PC-3 (cell line): Measurements from ENCODE around the gene KEL. TPM values are rescaled to one million over a fixed set of nuclear protein-coding genes. Genes with fewer than 3 reads are reported as not detected.

Experiments used
- ATAC-seq: fragments of 200-7000 bp; cut with Tn5 transposase; 2 replicates; pipeline ENCODE4 v1.9.1; 2020; ENCODE audit warnings: mild to moderate bottlenecking, moderate library complexity
- BruUV-seq: library from RNA; stranded (reverse); fragments of 400-500 nt; replicated peaks from 2 replicates; lab custom pipeline; 2021; lab: Mats Ljungman, UMichigan
- CTCF ChIA-PET: fragments of 300-600 bp; sonication (Branson Sonifier 250); formaldehyde crosslinking; loops from one replicate; lab custom pipeline; 2022; ENCODE audit warnings: antibody characterized with exemption; lab: Charles Lee
- POLR2A ChIA-PET: fragments of 300-600 bp; sonication (Branson Sonifier 250); formaldehyde crosslinking; loops from one replicate; lab custom pipeline; 2022; ENCODE audit warnings: antibody characterized with exemption; ENCODE audit not compliant: unreplicated experiment; lab: Charles Lee
- DNase-seq: peaks from one replicate; pipeline ENCODE4 v3.0.0-alpha.2; 2015
- H2AFZ ChIP-seq: fragments of 300-600 bp; sonication (generic); 2 replicates; pipeline ENCODE4 v1.6.0; 2016; ENCODE audit warnings: antibody characterized with exemption, low read length
- H3F3A ChIP-seq: fragments of 300-600 bp; sonication (generic); one replicate; pipeline ENCODE4 v1.6.0; 2017; ENCODE audit warnings: antibody characterized with exemption, low read length, control low read depth, mild to moderate bottlenecking; ENCODE audit not compliant: unreplicated experiment
- H3K27ac ChIP-seq: fragments of 300-600 bp; sonication (generic); 2 replicates; pipeline ENCODE4 v1.5.1; 2016; ENCODE audit warnings: mild to moderate bottlenecking, low read length
- H3K27me3 ChIP-seq: fragments of 300-600 bp; sonication (generic); 2 replicates; pipeline ENCODE4 v1.6.1; 2016; ENCODE audit warnings: low read length, mixed read lengths
- H3K36me3 ChIP-seq: fragments of 300-600 bp; sonication (generic); 2 replicates; pipeline ENCODE4 v1.6.1; 2016; ENCODE audit warnings: low read depth, mixed run types, low read length, mixed read lengths
- H3K4me1 ChIP-seq: fragments of 300-600 bp; sonication (generic); 2 replicates; pipeline ENCODE4 v1.5.1; 2016; ENCODE audit warnings: low read length; ENCODE audit not compliant: insufficient read depth
- H3K4me2 ChIP-seq: fragments of 300-600 bp; sonication (generic); 2 replicates; pipeline ENCODE4 v1.6.0; 2016; ENCODE audit warnings: low read length
- H3K4me3 ChIP-seq: fragments of 300-600 bp; sonication (generic); 2 replicates; pipeline ENCODE4 v1.5.1; 2016; ENCODE audit warnings: mild to moderate bottlenecking, low read length, mixed read lengths
- H3K79me2 ChIP-seq: fragments of 300-600 bp; sonication (generic); 2 replicates; pipeline ENCODE4 v1.6.1; 2017; ENCODE audit warnings: low read length, mixed read lengths
- H3K9ac ChIP-seq: fragments of 300-600 bp; sonication (generic); 2 replicates; pipeline ENCODE4 v1.6.0; 2016; ENCODE audit warnings: mild to moderate bottlenecking, low read length
- H3K9me2 ChIP-seq: fragments of 300-600 bp; sonication (generic); replicated peaks from 2 replicates; pipeline ENCODE4 v1.6.1; 2016; ENCODE audit warnings: mixed run types, low read length, mixed read lengths
- H3K9me3 ChIP-seq: fragments of 300-600 bp; sonication (generic); 2 replicates; pipeline ENCODE4 v1.6.1; 2016; ENCODE audit warnings: low read length, mixed read lengths
- H4K20me1 ChIP-seq: fragments of 300-600 bp; sonication (generic); 2 replicates; pipeline ENCODE4 v1.6.1; 2016; ENCODE audit warnings: low read length, mixed read lengths
- EZH2 ChIP-seq: fragments of 300-600 bp; sonication (generic); IDR thresholded peaks from one replicate; pipeline ENCODE4 v1.6.1; 2017; ENCODE audit warnings: antibody characterized with exemption, mild to moderate bottlenecking, low read length; ENCODE audit not compliant: unreplicated experiment
- EZH2phosphoT487 ChIP-seq: fragments of 300-600 bp; sonication (generic); IDR thresholded peaks from 2 replicates; pipeline ENCODE4 v1.6.1; 2018; ENCODE audit warnings: mild to moderate bottlenecking, antibody characterized with exemption, low read length, borderline replicate concordance
- intact Hi-C: fragments of 100-400 bp; cut with micrococcal nuclease; formaldehyde crosslinking; loops from 2 replicates; pipeline ENCODE4 v1.9.0; 2023
- total RNA-seq: library from RNA; depleted of rRNA; stranded (reverse); fragments of >200 nt; gene quantifications from 2 replicates; pipeline ENCODE4 v1.2.3, GENCODE V29; 2014
- TF ChIP-seq, protein P1 (sequence below): fragments of 300-600 bp; sonication (generic); conservative IDR thresholded peaks from 2 replicates; pipeline ENCODE4 v1.5.1; 2017; ENCODE audit warnings: antibody characterized with exemption, low read depth, mild to moderate bottlenecking, low read length

KEL gene
- total RNA-seq, 1 experiment from 2014 or later = 0.18 TPM

DNA sequence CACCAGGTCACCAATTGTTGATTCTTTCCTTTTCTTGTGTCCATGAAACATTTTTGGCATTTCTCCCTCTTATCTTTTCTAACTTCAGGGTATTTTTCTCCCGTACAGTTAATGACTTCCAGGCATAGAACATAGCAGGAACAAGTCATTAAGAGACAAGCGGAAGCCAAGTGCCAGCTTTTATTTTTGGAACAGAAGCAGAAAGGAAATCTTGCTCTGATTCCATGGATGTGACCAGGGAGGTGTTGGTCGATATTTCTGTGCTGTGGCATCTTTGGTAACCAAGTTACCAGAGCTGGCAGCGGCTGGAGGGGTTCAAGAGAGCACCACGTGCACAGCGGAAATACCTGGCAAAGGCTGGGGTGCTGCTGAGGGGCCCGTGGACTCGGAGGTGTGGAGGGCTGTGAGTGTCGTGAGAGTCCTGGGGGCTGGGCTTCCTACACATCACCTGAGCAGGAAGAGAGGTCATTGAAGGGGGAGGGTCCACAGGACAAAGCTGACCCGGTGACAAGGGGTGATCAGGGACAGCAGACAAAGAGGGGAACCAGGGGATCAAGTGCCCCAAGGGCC is 21.1 kb downstream of the KEL start:
- CTCF ChIA-PET = no interaction called here

DNA sequence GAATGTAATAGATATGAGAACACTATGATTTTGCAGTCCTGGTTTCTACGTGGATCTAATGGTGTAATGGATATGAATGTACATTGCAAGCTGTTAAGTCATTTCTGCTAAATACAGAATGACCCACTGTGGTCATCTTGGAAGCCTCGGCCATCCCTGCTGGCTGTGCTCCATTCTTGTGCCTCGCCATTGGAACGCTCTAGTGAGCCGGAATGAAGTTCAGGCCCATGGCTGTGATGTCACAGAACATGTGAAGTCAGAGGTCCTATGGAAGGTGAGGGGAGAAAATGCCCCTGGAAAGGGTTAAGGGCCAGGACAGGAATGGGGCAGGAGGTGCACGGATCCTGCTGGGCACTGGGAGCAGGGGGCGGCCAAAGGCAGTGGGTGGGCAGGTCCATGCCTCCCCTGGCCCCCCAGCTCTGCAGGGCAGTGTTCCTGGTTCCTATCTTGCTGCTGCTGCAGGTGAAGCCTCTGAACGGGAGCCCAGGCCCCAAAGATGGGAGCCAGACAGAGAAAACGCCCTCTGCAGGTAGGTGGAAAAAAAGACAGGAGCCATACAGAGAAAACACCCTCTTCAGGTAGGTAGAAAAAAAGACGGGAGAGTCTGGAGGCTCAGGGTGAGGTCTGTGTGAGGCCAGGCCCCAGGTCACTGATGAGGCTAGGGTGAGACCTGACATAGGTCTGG is 22.8 kb downstream of the KEL start, which contains the start of gene LLCFC1:
LLCFC1 (plus strand) TSS at position 259 of the 685 bp plus-strand sequence; CDS start at position 397, 138 bp downstream.
- H2AFZ ChIP-seq = no peak within 1 kb of the TSS
- CTCF ChIA-PET = no interaction called here

More for the DNA sequence above, 21.1 kb downstream of the KEL start:
- Histone ChIP-seq H3K79me2 (no peaks in the 10 kb centered on the region), H3K4me1 (no peaks in the 10 kb centered on the region), H3K27me3 (peaks cover 71% of the 10 kb centered on the region), H3K9ac (no peak overlapping the region), H3K4me3 (no peak overlapping the region), H3K4me2 (no peak overlapping the region), H4K20me1 (no peaks in the 10 kb centered on the region), H3F3A (no peaks in the 10 kb centered on the region), H3K9me2 (no peaks in the 10 kb centered on the region), H3K36me3 (no peaks in the 10 kb centered on the region), H2AFZ (no peak overlapping the region), H3K27ac (no peak overlapping the region), H3K9me3 (no peaks in the 10 kb centered on the region)
- ATAC-seq (no peak), DNase-seq (no peak)
- TF ChIP-seq, protein P1, sequence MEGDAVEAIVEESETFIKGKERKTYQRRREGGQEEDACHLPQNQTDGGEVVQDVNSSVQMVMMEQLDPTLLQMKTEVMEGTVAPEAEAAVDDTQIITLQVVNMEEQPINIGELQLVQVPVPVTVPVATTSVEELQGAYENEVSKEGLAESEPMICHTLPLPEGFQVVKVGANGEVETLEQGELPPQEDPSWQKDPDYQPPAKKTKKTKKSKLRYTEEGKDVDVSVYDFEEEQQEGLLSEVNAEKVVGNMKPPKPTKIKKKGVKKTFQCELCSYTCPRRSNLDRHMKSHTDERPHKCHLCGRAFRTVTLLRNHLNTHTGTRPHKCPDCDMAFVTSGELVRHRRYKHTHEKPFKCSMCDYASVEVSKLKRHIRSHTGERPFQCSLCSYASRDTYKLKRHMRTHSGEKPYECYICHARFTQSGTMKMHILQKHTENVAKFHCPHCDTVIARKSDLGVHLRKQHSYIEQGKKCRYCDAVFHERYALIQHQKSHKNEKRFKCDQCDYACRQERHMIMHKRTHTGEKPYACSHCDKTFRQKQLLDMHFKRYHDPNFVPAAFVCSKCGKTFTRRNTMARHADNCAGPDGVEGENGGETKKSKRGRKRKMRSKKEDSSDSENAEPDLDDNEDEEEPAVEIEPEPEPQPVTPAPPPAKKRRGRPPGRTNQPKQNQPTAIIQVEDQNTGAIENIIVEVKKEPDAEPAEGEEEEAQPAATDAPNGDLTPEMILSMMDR = no peak
- TF ChIP-seq EZH2 = no peak
- no peak for TF ChIP-seq EZH2phosphoT487
- intact Hi-C loops = no loop called here
- POLR2A ChIA-PET = no interaction called here
- BruUV-seq = no TSS peak

More for the DNA sequence above, 22.8 kb downstream of the KEL start, which contains the start of gene LLCFC1:
- peak; percentile 35 for DNase-seq
- Histone ChIP-seq H3K27ac (no peak within 1 kb of the TSS), H3K4me3 (no peak within 1 kb of the TSS), H3K9me2 (no peaks in the 10 kb centered on the region), H4K20me1 (no peaks in the 10 kb centered on the region), H3F3A (no peaks in the 10 kb centered on the region), H3K36me3 (no peaks in the 10 kb centered on the region), H3K9me3 (no peaks in the 10 kb centered on the region), H3K27me3 (peaks cover 62% of the 10 kb centered on the region), H3K4me2 (no peak within 1 kb of the TSS), H3K4me1 (no peaks in the 10 kb centered on the region), H3K79me2 (no peaks in the 10 kb centered on the region), H3K9ac (no peak within 1 kb of the TSS)
- ATAC-seq = peak; percentile 51; the same call in 1 of the 2 replicates
- no peak for TF ChIP-seq EZH2phosphoT487
- TF ChIP-seq, protein P1 = peak; percentile 73
- TF ChIP-seq EZH2 = no peak
- BruUV-seq = no TSS peak
- POLR2A ChIA-PET = no interaction called here
- intact Hi-C loops = no loop called here
